Activated CD8-positive, alpha-beta memory T cell treated with anti-CD3 and anti-CD28 coated beads, Interleukin-2, amount 10 ng/mL, durations not matched to agents 7 days and 5 days (primary cell): ENCODE results near the gene HOXA9. TPM values are rescaled to one million over a fixed set of nuclear protein-coding genes. Genes with fewer than 3 reads are reported as not detected.

Source experiments
- ATAC-seq: fragments of 150-1000 bp; cut with Tn5 transposase; one replicate; pipeline ENCODE4 v1.10.0; 2021; ENCODE audit warnings: moderate library complexity
- CTCF ChIA-PET: fragments of 350-600 bp; sonication (Branson Sonifier 250); formaldehyde crosslinking; loops from one replicate; lab custom pipeline; 2021; ENCODE audit warnings: antibody characterized with exemption; lab: Charles Lee
- DNase-seq: peaks from one replicate; pipeline ENCODE4 v3.0.0-alpha.2; 2020
- H3K27ac Mint-ChIP-seq: one replicate; pipeline ENCODE4 v1.8.0; 2021; ENCODE audit warnings: mild to moderate bottlenecking, mixed read lengths
- H3K27me3 Mint-ChIP-seq: one replicate; pipeline ENCODE4 v1.8.0; 2021; ENCODE audit warnings: mixed read lengths
- H3K36me3 Mint-ChIP-seq: one replicate; pipeline ENCODE4 v1.8.0; 2021; ENCODE audit warnings: mild to moderate bottlenecking, mixed read lengths
- H3K4me1 Mint-ChIP-seq: one replicate; pipeline ENCODE4 v1.8.0; 2021; ENCODE audit warnings: mixed read lengths
- H3K4me3 Mint-ChIP-seq: one replicate; pipeline ENCODE4 v1.8.0; 2021; ENCODE audit warnings: mild to moderate bottlenecking, moderate library complexity, mixed read lengths
- H3K9me3 Mint-ChIP-seq: one replicate; pipeline ENCODE4 v1.8.0; 2022; ENCODE audit warnings: low read depth, mixed read lengths
- total RNA-seq, 2 experiments: library from RNA; stranded (reverse); gene quantifications; one replicate each; pipeline ENCODE4 v1.2.3, GENCODE V29; 2021

HOXA9 gene
- total RNA-seq, result not detected

DNA sequence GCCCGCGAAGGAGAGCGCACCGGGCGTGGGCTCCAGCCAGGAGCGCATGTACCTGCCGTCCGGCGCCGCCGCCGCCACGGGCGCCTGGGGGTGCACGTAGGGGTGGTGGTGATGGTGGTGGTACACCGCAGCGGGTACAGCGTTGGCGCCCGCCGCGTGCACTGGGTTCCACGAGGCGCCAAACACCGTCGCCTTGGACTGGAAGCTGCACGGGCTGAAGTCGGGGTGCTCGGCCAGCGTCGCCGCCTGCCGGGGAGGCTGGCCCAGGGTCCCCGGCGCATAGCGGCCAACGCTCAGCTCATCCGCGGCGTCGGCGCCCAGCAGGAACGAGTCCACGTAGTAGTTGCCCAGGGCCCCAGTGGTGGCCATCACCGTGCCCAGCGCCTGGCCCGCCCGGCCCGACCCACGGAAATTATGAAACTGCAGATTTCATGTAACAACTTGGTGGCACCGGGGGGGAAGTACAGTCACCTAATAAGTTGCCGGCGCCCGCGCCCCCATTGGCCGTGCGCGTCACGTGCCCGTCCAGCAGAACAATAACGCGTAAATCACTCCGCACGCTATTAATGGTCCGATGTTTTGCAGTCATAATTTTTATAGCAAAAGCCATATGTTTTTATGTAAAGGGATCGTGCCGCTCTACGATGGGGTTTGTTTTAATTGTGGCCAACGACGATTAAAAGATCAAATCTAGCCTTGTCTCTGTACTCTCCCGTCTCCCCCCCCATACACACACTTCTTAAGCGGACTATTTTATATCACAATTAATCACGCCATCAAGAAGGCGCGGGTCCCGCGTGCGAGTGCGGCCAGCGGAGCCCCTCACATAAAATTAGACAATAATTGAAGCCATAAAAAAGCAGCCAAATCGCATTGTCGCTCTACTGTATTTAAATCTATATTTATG lies at the start of gene HOXA9:
HOXA9 (minus strand) TSS at position 449 of the 907 bp plus-strand sequence; CDS start at position 369, 80 bp downstream.
- CTCF ChIA-PET, result interaction anchor here (2.1 kb wide), 1 partner anchor 9 kb away, joined by 6 read pairs; the partner anchor contains the start of gene HOXA7
- ATAC-seq (no peak), DNase-seq (no peak)
- H3K27me3 Mint-ChIP-seq, result peaks cover 84% of the 10 kb centered on the region
- no peaks in the 10 kb centered on the region for H3K9me3 Mint-ChIP-seq
- H3K4me1 Mint-ChIP-seq, result peaks cover 2% of the 10 kb centered on the region
- H3K36me3 Mint-ChIP-seq, result no peaks in the 10 kb centered on the region
- peak within 1 kb of the TSS; percentile 77 for H3K27ac Mint-ChIP-seq
- H3K4me3 Mint-ChIP-seq, result no peak within 1 kb of the TSS

DNA sequence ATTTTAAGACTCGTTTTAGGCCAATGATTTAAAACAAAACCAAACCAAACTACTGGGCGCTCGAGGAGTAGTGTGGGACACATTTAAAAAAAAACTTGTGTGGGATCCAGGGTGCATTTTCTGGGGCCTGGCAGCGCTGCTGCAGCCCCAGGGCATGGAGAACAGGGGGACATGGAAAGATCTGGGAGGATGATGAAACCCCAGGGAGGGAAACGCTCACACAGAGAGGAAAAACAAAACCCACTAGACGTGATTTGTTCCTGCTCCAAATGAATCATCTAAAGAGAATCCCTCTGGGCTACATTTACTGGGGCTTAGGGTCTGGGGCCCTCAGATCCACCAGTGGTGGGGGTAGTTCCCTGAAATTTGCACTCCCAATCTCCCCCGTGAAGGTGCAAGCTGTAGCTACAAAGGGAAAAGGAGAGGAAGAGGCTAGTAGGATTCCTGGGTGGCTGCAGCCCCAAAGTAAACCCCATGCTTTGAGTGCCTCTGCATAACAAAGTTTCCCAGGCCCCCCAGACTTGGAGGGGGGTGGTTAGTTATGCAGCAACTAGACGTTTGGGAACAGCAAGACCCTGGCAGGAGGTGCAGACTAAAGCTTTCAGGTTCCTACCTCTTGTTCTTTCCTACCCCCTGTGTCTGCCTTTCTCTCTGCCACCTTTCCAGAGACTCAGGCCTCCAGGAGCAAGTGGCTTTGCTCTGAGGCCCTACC lies 49.1 kb upstream of the HOXA9 start:
- H3K4me1 Mint-ChIP-seq, result peaks cover 6% of the 10 kb centered on the region
- no peaks in the 10 kb centered on the region for H3K9me3 Mint-ChIP-seq
- no peak for DNase-seq
- H3K36me3 Mint-ChIP-seq, result no peaks in the 10 kb centered on the region
- no peak for ATAC-seq
- peaks cover 86% of the 10 kb centered on the region for H3K27me3 Mint-ChIP-seq
- CTCF ChIA-PET, result no interaction called here
- no peak overlapping the region for H3K4me3 Mint-ChIP-seq
- no peak overlapping the region for H3K27ac Mint-ChIP-seq

- no peak for ATAC-seq
- H3K4me1 Mint-ChIP-seq, result peaks cover 6% of the 10 kb centered on the region
- no peak overlapping the region for H3K4me3 Mint-ChIP-seq
- H3K9me3 Mint-ChIP-seq, result no peaks in the 10 kb centered on the region
- H3K27me3 Mint-ChIP-seq, result peaks cover 87% of the 10 kb centered on the region
- no peak overlapping the region for H3K27ac Mint-ChIP-seq
- H3K36me3 Mint-ChIP-seq, result no peaks in the 10 kb centered on the region
- DNase-seq, result peak; percentile 33
- CTCF ChIA-PET, result interaction anchor here (1.0 kb wide), 1 partner anchor 9 kb away, joined by 3 read pairs; no protein-coding TSS in a partner anchor
These were observed 48.3 kb upstream of the HOXA9 start for GRCh38 chr7:27213433-27214238.

DNA sequence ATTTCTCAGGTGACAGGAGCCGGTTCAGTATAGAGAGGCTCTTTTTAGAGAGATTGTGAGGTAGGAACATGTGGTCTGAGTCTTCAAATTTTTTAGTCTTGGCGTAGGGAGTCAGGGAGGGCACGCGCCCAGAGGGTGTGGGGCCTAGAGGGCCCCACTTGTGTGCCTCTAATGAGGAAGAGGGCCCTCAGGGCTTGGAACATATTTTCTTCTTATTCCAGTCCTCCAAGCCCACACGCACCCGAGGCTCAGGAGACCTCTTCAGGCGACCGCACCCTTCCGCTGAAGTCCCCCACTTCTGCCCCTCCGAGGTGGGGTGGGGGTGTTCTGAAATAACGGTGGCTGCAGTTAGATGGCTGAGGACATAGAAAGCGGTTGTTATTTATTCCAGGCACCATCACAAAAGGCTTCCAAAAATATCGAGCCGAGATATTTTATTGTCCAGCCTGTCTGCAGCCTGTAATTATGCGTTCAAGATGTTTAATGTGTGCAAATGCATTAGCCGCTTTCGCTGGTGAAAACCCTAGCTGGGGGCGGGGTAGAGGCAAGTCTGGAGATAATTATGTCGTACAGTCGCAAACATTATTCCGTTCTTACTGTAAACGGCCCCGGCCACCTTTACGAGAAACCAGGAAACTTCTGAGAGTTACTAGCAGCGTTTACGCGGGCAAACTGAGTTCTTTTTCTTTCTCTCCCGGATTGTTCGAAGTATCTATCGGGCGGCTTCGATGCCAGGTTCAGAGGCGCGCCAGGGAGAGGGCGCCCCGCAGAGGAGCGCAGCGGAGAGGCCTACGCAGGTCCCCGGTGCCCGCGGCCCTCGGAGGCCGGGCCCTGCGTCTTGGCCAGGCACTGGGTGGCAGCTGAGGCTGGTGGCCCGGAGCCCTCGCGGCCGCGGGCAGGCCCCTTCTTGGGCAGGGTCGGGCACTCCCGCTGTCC lies 47.4 kb upstream of the HOXA9 start:
- Mint-ChIP-seq H3K9me3 (no peaks in the 10 kb centered on the region), H3K36me3 (no peaks in the 10 kb centered on the region), H3K27ac (no peak overlapping the region), H3K27me3 (peaks cover 96% of the 10 kb centered on the region), H3K4me1 (peaks cover 6% of the 10 kb centered on the region), H3K4me3 (no peak overlapping the region)
- CTCF ChIA-PET, result interaction anchor here (1.0 kb wide), 1 partner anchor 10 kb away, joined by 3 read pairs; no protein-coding TSS in a partner anchor
- DNase-seq (no peak), ATAC-seq (no peak)

GRCh38 chr7:27211764-27212204 lies 46.4 kb upstream of the HOXA9 start:
- Mint-ChIP-seq H3K4me3 (no peak overlapping the region), H3K9me3 (no peaks in the 10 kb centered on the region), H3K4me1 (peaks cover 6% of the 10 kb centered on the region), H3K27me3 (peaks cover 98% of the 10 kb centered on the region), H3K27ac (no peak overlapping the region), H3K36me3 (no peaks in the 10 kb centered on the region)
- DNase-seq (no peak), ATAC-seq (no peak)
- CTCF ChIA-PET, result interaction anchor here (0.8 to 2.2 kb wide), 8 partner anchors 9 to 563 kb away, joined by 3 to 12 read pairs (median 4); no protein-coding TSS in a partner anchor

DNA sequence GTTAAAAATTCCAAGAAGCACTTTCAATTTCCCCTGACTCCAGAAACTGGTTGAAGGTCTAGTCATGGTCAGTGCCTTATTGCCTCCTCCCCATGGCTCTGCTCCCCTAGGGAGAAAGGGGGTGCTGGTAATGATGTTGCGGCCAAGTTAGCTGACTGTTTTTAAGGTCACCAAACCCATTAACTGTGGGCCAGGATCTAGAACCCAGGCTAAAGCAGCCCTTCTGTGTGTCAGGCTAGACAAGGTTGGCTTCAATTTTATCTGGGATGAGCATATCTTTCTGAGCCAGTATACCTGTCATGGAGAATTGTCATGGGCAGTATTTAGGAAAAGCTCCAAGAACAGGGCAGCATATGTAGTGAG lies 45.7 kb upstream of the HOXA9 start:
- Mint-ChIP-seq H3K9me3 (no peaks in the 10 kb centered on the region), H3K4me3 (no peak overlapping the region), H3K27me3 (peaks cover 98% of the 10 kb centered on the region), H3K36me3 (no peaks in the 10 kb centered on the region), H3K27ac (no peak overlapping the region), H3K4me1 (peaks cover 6% of the 10 kb centered on the region)
- no peak for ATAC-seq
- no peak for DNase-seq
- CTCF ChIA-PET, result interaction anchor here (0.5 to 2.2 kb wide), 14 partner anchors 9 to 809 kb away, joined by 3 to 12 read pairs (median 4); partner anchors contain the start of gene EVX1

- ATAC-seq, result peak; percentile 65
- H3K27me3 Mint-ChIP-seq, result peaks cover 98% of the 10 kb centered on the region
- no peak overlapping the region for H3K27ac Mint-ChIP-seq
- H3K9me3 Mint-ChIP-seq, result no peaks in the 10 kb centered on the region
- H3K36me3 Mint-ChIP-seq, result no peaks in the 10 kb centered on the region
- H3K4me3 Mint-ChIP-seq, result no peak overlapping the region
- H3K4me1 Mint-ChIP-seq, result peaks cover 7% of the 10 kb centered on the region
- peak; percentile 54 for DNase-seq
- CTCF ChIA-PET, result interaction anchor here (0.5 to 2.2 kb wide), 14 partner anchors 11 to 810 kb away, joined by 3 to 12 read pairs (median 4); partner anchors contain the start of gene EVX1
These were observed 45.2 kb upstream of the HOXA9 start for GRCh38 chr7:27210441-27211083.

- Mint-ChIP-seq H3K27ac (no peak overlapping the region), H3K9me3 (no peaks in the 10 kb centered on the region), H3K36me3 (no peaks in the 10 kb centered on the region), H3K27me3 (peaks cover 96% of the 10 kb centered on the region), H3K4me1 (peaks cover 10% of the 10 kb centered on the region), H3K4me3 (no peak overlapping the region)
- DNase-seq (no peak), ATAC-seq (no peak)
- CTCF ChIA-PET, result interaction anchor here (1.0 to 2.2 kb wide), 9 partner anchors 11 to 811 kb away, joined by 3 to 12 read pairs (median 5); partner anchors contain the start of gene EVX1
These were observed 44.6 kb upstream of the HOXA9 start for GRCh38 chr7:27209933-27210440.

DNA sequence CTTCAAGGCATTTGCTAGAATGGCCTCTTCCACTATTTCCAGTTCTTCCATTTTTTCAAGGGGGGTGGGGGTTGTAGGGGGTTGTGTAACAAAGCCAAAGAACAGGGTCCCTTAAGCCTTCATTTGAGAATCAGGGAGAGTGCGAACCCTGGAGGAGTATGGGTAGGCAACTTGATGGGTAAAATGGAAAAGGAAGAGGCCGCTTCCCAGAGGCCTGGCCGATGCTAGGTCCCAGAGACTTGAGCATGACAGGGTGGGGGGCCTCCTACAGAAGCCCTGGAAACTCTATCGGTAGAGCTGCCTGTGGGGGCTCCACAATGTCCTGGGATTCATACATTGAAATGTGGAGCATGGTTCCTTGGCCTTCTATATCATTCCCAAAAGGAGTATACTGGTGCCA lies 43.7 kb upstream of the HOXA9 start:
- Mint-ChIP-seq H3K4me3 (no peak overlapping the region), H3K36me3 (no peaks in the 10 kb centered on the region), H3K4me1 (peaks cover 12% of the 10 kb centered on the region), H3K27me3 (peaks cover 96% of the 10 kb centered on the region), H3K27ac (no peak overlapping the region), H3K9me3 (no peaks in the 10 kb centered on the region)
- ATAC-seq (no peak), DNase-seq (no peak)
- CTCF ChIA-PET, result interaction anchor here (0.7 to 1.8 kb wide), 7 partner anchors 10 to 711 kb away, joined by 3 to 7 read pairs (median 3); partner anchors contain the start of gene EVX1

DNA sequence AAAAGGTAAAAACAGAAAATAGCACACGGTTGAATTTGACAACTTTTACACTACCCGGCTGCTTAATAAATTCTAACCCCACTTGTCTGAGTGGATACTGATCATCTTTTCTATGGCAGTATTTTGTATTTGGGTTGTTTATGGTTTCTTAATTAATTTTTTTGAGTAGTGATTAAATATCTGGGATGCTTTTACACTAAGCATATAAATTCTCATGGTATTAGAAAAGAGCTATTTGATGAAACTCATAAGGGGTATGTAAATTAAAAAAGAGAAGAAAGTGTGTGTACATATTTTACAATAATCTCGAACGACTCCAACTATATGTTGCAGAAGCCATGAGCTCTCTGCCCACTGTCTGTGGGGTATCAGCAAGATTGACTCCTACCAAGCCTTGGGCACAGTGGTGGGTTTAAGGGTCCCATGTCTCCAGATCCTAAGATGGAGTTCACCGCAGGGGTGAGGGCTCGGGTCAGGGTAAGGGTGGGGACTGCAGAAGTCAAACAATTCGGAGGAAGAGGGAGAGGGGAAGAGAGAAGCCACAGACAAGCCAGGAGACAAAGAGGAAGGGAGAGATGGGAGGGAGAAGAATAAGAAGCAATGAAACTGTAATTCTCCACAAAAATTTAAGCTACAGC lies 42.1 kb upstream of the HOXA9 start:
- Mint-ChIP-seq H3K36me3 (no peaks in the 10 kb centered on the region), H3K4me3 (no peak overlapping the region), H3K27ac (no peak overlapping the region), H3K4me1 (peaks cover 15% of the 10 kb centered on the region), H3K9me3 (no peaks in the 10 kb centered on the region), H3K27me3 (peaks cover 98% of the 10 kb centered on the region)
- ATAC-seq (no peak), DNase-seq (no peak)
- CTCF ChIA-PET, result interaction anchor here (1.7 kb wide), 1 partner anchor 12 kb away, joined by 5 read pairs; no protein-coding TSS in a partner anchor
